HepG2 (cell line): ENCODE data around the gene KLF13. TPM values are rescaled to one million over a fixed set of nuclear protein-coding genes. Genes with fewer than 3 reads are reported as not detected.

Source experiments
- ATAC-seq: fragments of 200-7000 bp; cut with Tn5 transposase; 3 replicates; pipeline ENCODE4 v1.9.1; 2020; ENCODE audit warnings: mild to moderate bottlenecking, moderate library complexity
- BruUV-seq: library from RNA; stranded (reverse); fragments of 400-500 nt; replicated peaks from 2 replicates; lab custom pipeline; 2021; lab: Mats Ljungman, UMichigan
- CTCF ChIA-PET: fragments of 300-600 bp; formaldehyde crosslinking; extraction: SDS; loops from one replicate; lab custom pipeline; 2021; ENCODE audit warnings: low total read pairs, inconsistent platforms, low intra/inter-chr PET ratio; lab: Yijun Ruan, JAX
- POLR2A ChIA-PET: fragments of 350-600 bp; sonication (Branson Sonifier 250); formaldehyde crosslinking; loops from one replicate; lab custom pipeline; 2020; ENCODE audit warnings: antibody characterized with exemption, inconsistent platforms; lab: Yijun Ruan, JAX
- DNase-seq: peaks from one replicate; pipeline ENCODE4 v3.0.0-alpha.2; 2015; ENCODE audit warnings: low spot score
- FAIRE-seq: peaks from 3 replicates; lab custom pipeline; 2011; peaks lifted over from hg19 to GRCh38; lab: Jason Lieb, UNC
- H2AFZ ChIP-seq: one replicate; pipeline ENCODE4 v1.6.1; 2011; ENCODE audit warnings: low read length, inconsistent platforms
- H3K27ac ChIP-seq: fragments of 300-600 bp; 3 replicates; pipeline ENCODE4 v1.8.0; 2011; ENCODE audit warnings: mixed run types, mild to moderate bottlenecking, mixed read lengths, low read length, inconsistent platforms; ENCODE audit not compliant: insufficient read depth; ENCODE audit errors: extremely low read length
- H3K27me3 ChIP-seq, 2 experiments: fragments of 200-600 bp in 1 of 2; 2 replicates in 1 of 2; 3 replicates in 1 of 2; pipeline versions ENCODE4 v1.6.0 to v1.8.0; 2011; ENCODE audit warnings: low read length in 2 of 2, mild to moderate bottlenecking in 2 of 2, moderate library complexity in 2 of 2, inconsistent platforms in 1 of 2; ENCODE audit not compliant: insufficient read depth in 2 of 2, control insufficient read depth in 1 of 2
- H3K36me3 ChIP-seq, 2 experiments: fragments of 200-600 bp in 1 of 2; replicated peaks in 1 of 2; 2 replicates in 1 of 2; 3 replicates in 1 of 2; pipeline versions ENCODE4 v1.5.1 to v1.8.0; 2011; ENCODE audit warnings: low read length in 2 of 2, inconsistent platforms in 1 of 2; ENCODE audit not compliant: insufficient read depth in 2 of 2, control insufficient read depth in 1 of 2
- H3K4me1 ChIP-seq: 2 replicates; pipeline ENCODE4 v1.5.1; 2012; ENCODE audit warnings: low read length, inconsistent platforms; ENCODE audit not compliant: insufficient read depth
- H3K4me2 ChIP-seq: 2 replicates; pipeline ENCODE4 v1.6.0; 2011; ENCODE audit warnings: low read depth, low read length, inconsistent platforms
- H3K4me3 ChIP-seq, 3 experiments: fragments of 200-600 bp in 1 of 3; sonication (generic), shearing (Covaris generic) in 1 of 3; replicated peaks in 1 of 3; 2 replicates each; pipeline ENCODE4 v1.5.1; 2011 to 2016; ENCODE audit warnings: low read length in 3 of 3, inconsistent platforms in 2 of 3, low read depth in 2 of 3, mild to moderate bottlenecking in 2 of 3, control low read depth in 1 of 3, mixed read lengths in 1 of 3; ENCODE audit not compliant: insufficient read depth in 1 of 3
- H3K79me2 ChIP-seq: one replicate; pipeline ENCODE4 v1.6.1; 2011; ENCODE audit warnings: low read length, inconsistent platforms; ENCODE audit not compliant: insufficient read depth
- H3K9ac ChIP-seq: 2 replicates; pipeline ENCODE4 v1.6.0; 2011; ENCODE audit warnings: mild to moderate bottlenecking, low read depth, low read length, inconsistent platforms; ENCODE audit not compliant: insufficient read depth
- H3K9me3 ChIP-seq: 2 replicates; pipeline ENCODE4 v1.5.1; 2012; ENCODE audit warnings: mild to moderate bottlenecking, low read length
- H4K20me1 ChIP-seq: 2 replicates; pipeline ENCODE4 v1.6.0; 2011; ENCODE audit warnings: inconsistent platforms, mild to moderate bottlenecking, low read length, moderate library complexity; ENCODE audit not compliant: insufficient read depth
- GABPA ChIP-seq, 2 experiments: IDR thresholded peaks; 2 replicates each; pipeline ENCODE4 v1.6.1; 2011 to 2016; ENCODE audit warnings: low read depth in 2 of 2, low read length in 1 of 2, missing biosample characterization in 1 of 2, missing genetic modification characterization in 1 of 2
- HNRNPL ChIP-seq: fragments of 200-400 bp; formaldehyde crosslinking; IDR thresholded peaks from 2 replicates; pipeline ENCODE4 v1.6.1; 2017; ENCODE audit warnings: mild to moderate bottlenecking, low read depth, low read length
- MTF2 ChIP-seq: sonication (generic); formaldehyde crosslinking; IDR thresholded peaks from 2 replicates; pipeline ENCODE4 v1.5.0; 2020; ENCODE audit warnings: missing genetic modification reagents, borderline replicate concordance
- PRDM4 ChIP-seq: sonication (generic); formaldehyde crosslinking; IDR thresholded peaks from 2 replicates; pipeline ENCODE4 v1.9.0; 2021; ENCODE audit warnings: missing genetic modification reagents, borderline replicate concordance
- SP5 ChIP-seq: IDR thresholded peaks from 2 replicates; pipeline ENCODE4 v1.6.1; 2016; ENCODE audit warnings: low read depth, borderline replicate concordance
- TCF7 ChIP-seq: sonication (generic); IDR thresholded peaks from 2 replicates; pipeline ENCODE4 v1.6.1; 2016; ENCODE audit warnings: antibody characterized with exemption, low read depth
- XRCC5 ChIP-seq: fragments of 200-400 bp; formaldehyde crosslinking; optimal IDR thresholded peaks from 2 replicates; pipeline ENCODE3; 2017; ENCODE audit warnings: mild to moderate bottlenecking, low read length
- ZBTB40 ChIP-seq, 2 experiments: fragments of 450-650 bp in 1 of 2; sonication (generic) in 1 of 2; formaldehyde crosslinking in 1 of 2; IDR thresholded peaks; 2 replicates each; pipeline versions ENCODE4 v1.6.1 to v1.8.0; 2016 to 2022; ENCODE audit warnings: antibody characterized with exemption in 1 of 2, mild to moderate bottlenecking in 1 of 2, missing genetic modification reagents in 1 of 2
- ZFYVE20 ChIP-seq: sonication (generic); formaldehyde crosslinking; IDR thresholded peaks from 2 replicates; pipeline ENCODE4 v1.8.0; 2023; ENCODE audit warnings: low read depth, mild to moderate bottlenecking, moderate library complexity, missing genetic modification reagents, borderline replicate concordance
- ZNF768 ChIP-seq: sonication (generic); formaldehyde crosslinking; IDR thresholded peaks from 2 replicates; pipeline ENCODE4 v1.4.0; 2020; ENCODE audit warnings: missing genetic modification reagents
- WGBS: methylation state at CpG from one replicate; pipeline ENCODE4 v1.1.6; 2017; ENCODE audit warnings: low lambda C conversion rate; 5-methylcytosine and 5-hydroxymethylcytosine counted together
- in situ Hi-C: cut with HindIII; loops from 2 replicates; pipeline ENCODE4 v1.10.0; 2017; ENCODE audit warnings: low pct_unique_long_range_greater_than_20kb; ENCODE audit not compliant: extremely low pct_ligation_motif_present
- intact Hi-C: fragments of 100-400 bp; cut with micrococcal nuclease; formaldehyde crosslinking; loops from one replicate; pipeline ENCODE4 v1.10.0; 2022; ENCODE audit not compliant: unreplicated experiment
- polyA plus RNA-seq, 8 experiments: library from polyadenylated mRNA; depleted of rRNA in 3 of 8; stranded (reverse) in 7 of 8; unstranded in 1 of 8; fragments of >200 nt; fragmentation: Illumina TruSeq in 4 of 8; extraction: Trizol in 4 of 8; gene quantifications; 2 replicates each; pipeline versions ENCODE4 v1.2.1 to v1.2.3, GENCODE V29; 2011 to 2016; ENCODE audit warnings: low read depth in 4 of 8, missing spikeins in 1 of 8, mixed read lengths in 1 of 8; ENCODE audit not compliant: insufficient read depth in 1 of 8
- total RNA-seq, 5 experiments: library from RNA; depleted of rRNA; stranded (reverse); fragments of >200 nt; fragmentation: Illumina TruSeq; extraction: Trizol; gene quantifications; 2 replicates each; pipeline ENCODE4 v1.2.3, GENCODE V29; 2016; ENCODE audit warnings: low read depth in 1 of 5

Gene KLF13
- total and polyA plus RNA-seq, 2 of the 13 experiments (the other 11 are each of a cell fraction or from before 2014, with no cell fraction given) = 16.8 to 25.1 TPM

GRCh38 chr15:31398677-31399301 lies 72.2 kb downstream of the KLF13 start:
- H3K27ac ChIP-seq = no peak overlapping the region
- H3K4me1 ChIP-seq = peaks cover 47% of the 10 kb centered on the region
- no peaks in the 10 kb centered on the region for H3K79me2 ChIP-seq
- peak overlapping the region in 1 of 3 experiments; percentile 65; a peak in 1 of 6 replicates for H3K4me3 ChIP-seq
- FAIRE-seq = no peak
- peaks cover 1 to 42% of the 10 kb centered on the region in 2 experiments; a peak in 3 of 5 replicates for H3K27me3 ChIP-seq
- no peaks in the 10 kb centered on the region for H3K9me3 ChIP-seq
- intact Hi-C loops = no loop called here
- H2AFZ ChIP-seq = no peak overlapping the region
- ATAC-seq = peak; percentile 72
- no peaks in the 10 kb centered on the region for H3K36me3 ChIP-seq
- TF ChIP-seq MTF2 (CRISPR knock-in tag) = no peak
- TF ChIP-seq PRDM4 (CRISPR knock-in tag) = no peak
- peak; percentile 21 for TF ChIP-seq XRCC5
- TF ChIP-seq ZBTB40 (IDR thresholded peaks at IDR 0.05) = no peak
- TF ChIP-seq ZBTB40 (CRISPR knock-in tag; IDR thresholded peaks at IDR 0.05) = no peak
- 0 out of 2 replicates have a peak, but pooled peaks have one; percentile 24 for TF ChIP-seq TCF7
- TF ChIP-seq ZNF768 (CRISPR knock-in tag) = peak; percentile 34; the same call in 1 of the 2 replicates
- TF ChIP-seq HNRNPL = 0 out of 2 replicates have a peak, but pooled peaks have one; percentile 75
- no peak for TF ChIP-seq ZFYVE20 (CRISPR knock-in tag)
- TF ChIP-seq SP5 (CRISPR knock-in tag) = peak; percentile 54; the same call in 1 of the 2 replicates
- TF ChIP-seq GABPA (IDR thresholded peaks at IDR 0.05; ENCODE audit: low read depth, low read length) = no peak
- no peak for TF ChIP-seq GABPA (CRISPR knock-in tag; IDR thresholded peaks at IDR 0.05; ENCODE audit: low read depth)
- TF ChIP-seq, all 625 proteins: peak for 5
- Histone ChIP-seq H4K20me1 (no peaks in the 10 kb centered on the region), H3K4me2 (peak overlapping the region; percentile 77), H3K9ac (no peak overlapping the region)
- ChIA-PET CTCF (no interaction called here), POLR2A (no interaction called here)
- WGBS = 19% methylated on average over 3 of the region's 10 CpGs
- in situ Hi-C loops = no loop called here
- DNase-seq = peak; percentile 24
- BruUV-seq = no TSS peak
